Measurements from ENCODE around the gene DIPK1A. TPM values are rescaled to one million over a fixed set of nuclear protein-coding genes. Genes with fewer than 3 reads are reported as not detected.

DIPK1A gene
- total RNA-seq, 1 experiment from 2014 or later = 4.8 TPM

- ChIA-PET CTCF (interaction anchor here (1.8 to 3.5 kb wide), 2 partner anchors 11 to 72 kb away, joined by 11 to 99 read pairs; partner anchors contain the start of gene RPL5), POLR2A (no interaction called here)
- no peak overlapping the region for H3K4me3 Mint-ChIP-seq
- no peaks in the 10 kb centered on the region for H3K27me3 Mint-ChIP-seq (ENCODE audit: low read depth)
- H3K9me3 Mint-ChIP-seq = no peaks in the 10 kb centered on the region
- no peak for TF ChIP-seq NR1H2 (CRISPR knock-in tag; IDR thresholded peaks at IDR 0.05)
- TF ChIP-seq FOXJ3 (CRISPR knock-in tag; IDR thresholded peaks at IDR 0.05; ENCODE audit: borderline replicate concordance) = no peak
- TF ChIP-seq TCF7 (CRISPR knock-in tag; IDR thresholded peaks at IDR 0.05; ENCODE audit: low read depth) = no peak
- TF ChIP-seq MLX (CRISPR knock-in tag; IDR thresholded peaks at IDR 0.05) = no peak
- no peak for TF ChIP-seq ZNF263 (CRISPR knock-in tag; IDR thresholded peaks at IDR 0.05; ENCODE audit: low read depth)
- no peak for TF ChIP-seq TEAD4 (CRISPR knock-in tag; IDR thresholded peaks at IDR 0.05)
- no peak for TF ChIP-seq NR3C1 (CRISPR knock-in tag; conservative IDR thresholded peaks at IDR 0.05; ENCODE audit: low read depth)
- TF ChIP-seq USF1 (CRISPR knock-in tag; IDR thresholded peaks at IDR 0.05) = no peak
- no peak for TF ChIP-seq NR2C2 (CRISPR knock-in tag; IDR thresholded peaks at IDR 0.05)
- no peak for TF ChIP-seq TEAD1 (CRISPR knock-in tag; IDR thresholded peaks at IDR 0.05)
- TF ChIP-seq FOXK1 (CRISPR knock-in tag; IDR thresholded peaks at IDR 0.05) = no peak
- TF ChIP-seq RORB (CRISPR knock-in tag; IDR thresholded peaks at IDR 0.05) = no peak
- no peak for TF ChIP-seq AR (CRISPR knock-in tag; IDR thresholded peaks at IDR 0.05)
- TF ChIP-seq ZNF138 (CRISPR knock-in tag; conservative IDR thresholded peaks at IDR 0.05) = no peak
- no peak for TF ChIP-seq PRDM15 (CRISPR knock-in tag; IDR thresholded peaks at IDR 0.05)
- TF ChIP-seq E2F4 (CRISPR knock-in tag; IDR thresholded peaks at IDR 0.05; ENCODE audit: borderline replicate concordance, low read depth) = no peak
- no peak for TF ChIP-seq SOX15 (CRISPR knock-in tag; IDR thresholded peaks at IDR 0.05)
- H3K36me3 Mint-ChIP-seq = no peaks in the 10 kb centered on the region
- no peak overlapping the region for H3K27ac Mint-ChIP-seq
- ATAC-seq (no peak), DNase-seq (ENCODE audit: low spot score) (no peak)
- H3K4me1 Mint-ChIP-seq = peaks cover 2% of the 10 kb centered on the region; the same call in 1 of the 2 replicates
Measured at GRCh38 chr1:92820551-92820950, 140.7 kb downstream of the DIPK1A start.

- DNase-seq (ENCODE audit: low spot score) (no peak), ATAC-seq (peak; percentile 53; the same call in 1 of the 2 replicates)
- POLR2A ChIA-PET = no interaction called here
- Mint-ChIP-seq H3K36me3 (no peaks in the 10 kb centered on the region), H3K4me1 (peaks cover 2% of the 10 kb centered on the region; the same call in 1 of the 2 replicates), H3K27ac (no peak overlapping the region), H3K9me3 (no peaks in the 10 kb centered on the region), H3K4me3 (no peak overlapping the region), H3K27me3 (ENCODE audit: low read depth) (no peaks in the 10 kb centered on the region)
- TF ChIP-seq ZNF425 (CRISPR knock-in tag; conservative IDR thresholded peaks at IDR 0.05) = no peak
- CTCF ChIA-PET = interaction anchor here (1.8 to 3.5 kb wide), 3 partner anchors 12 to 72 kb away, joined by 5 to 99 read pairs (median 11); partner anchors contain the start of gene RPL5
Measured at GRCh38 chr1:92820024-92820423, 141.2 kb downstream of the DIPK1A start.
